Activated B cell treated with CpG ODN at 0.5 μM for 24 hours (primary cell): Measurements from ENCODE around the gene DNAH8. TPM values are rescaled to one million over a fixed set of nuclear protein-coding genes. Genes with fewer than 3 reads are reported as not detected.

Source experiments
- ATAC-seq: fragments of 200-7000 bp; cut with Tn5 transposase; one replicate; pipeline ENCODE4 v1.10.0; 2021; ENCODE audit warnings: low read depth, mild to moderate bottlenecking, moderate library complexity
- CTCF ChIA-PET: fragments of 350-600 bp; sonication (Branson Sonifier 250); formaldehyde crosslinking; loops from one replicate; lab custom pipeline; 2021; ENCODE audit warnings: antibody characterized with exemption; lab: Charles Lee
- POLR2A ChIA-PET: fragments of 350-600 bp; sonication (Branson Sonifier 250); formaldehyde crosslinking; loops from one replicate; lab custom pipeline; 2021; ENCODE audit warnings: antibody characterized with exemption; lab: Charles Lee
- DNase-seq: peaks from one replicate; pipeline ENCODE4 v3.0.0; 2022
- H3K27ac Mint-ChIP-seq: one replicate; pipeline ENCODE4 v1.8.0; 2020; ENCODE audit warnings: mixed read lengths
- H3K27me3 Mint-ChIP-seq: one replicate; pipeline ENCODE4 v1.8.0; 2021; ENCODE audit warnings: mixed read lengths
- H3K36me3 Mint-ChIP-seq: one replicate; pipeline ENCODE4 v1.8.0; 2021; ENCODE audit warnings: low read depth, mixed read lengths
- H3K4me1 Mint-ChIP-seq: one replicate; pipeline ENCODE4 v1.8.0; 2021; ENCODE audit warnings: mixed read lengths
- H3K4me3 Mint-ChIP-seq: one replicate; pipeline ENCODE4 v1.8.0; 2020; ENCODE audit warnings: mild to moderate bottlenecking, mixed read lengths
- H3K9me3 Mint-ChIP-seq: one replicate; pipeline ENCODE4 v1.8.0; 2020; ENCODE audit warnings: mixed read lengths
- CTCF ChIP-seq: fragments of 200-600 bp; IDR thresholded peaks from one replicate; pipeline ENCODE4 v1.8.0; 2022; ENCODE audit warnings: antibody characterized with exemption, mild to moderate bottlenecking
- intact Hi-C: fragments of 100-400 bp; cut with micrococcal nuclease; formaldehyde crosslinking; loops from one replicate; pipeline ENCODE4 v1.15.1; 2024
- total RNA-seq: library from RNA; stranded (reverse); gene quantifications from 2 replicates; pipeline ENCODE4 v1.2.3, GENCODE V29; 2022

The DNAH8 gene
- total RNA-seq, 1 donor from 2014 or later = 2.0 TPM

- DNase-seq (no peak), ATAC-seq (no peak)
- Mint-ChIP-seq H3K4me3 (no peak overlapping the region), H3K4me1 (no peaks in the 10 kb centered on the region), H3K36me3 (no peaks in the 10 kb centered on the region), H3K27me3 (peaks cover 41% of the 10 kb centered on the region), H3K9me3 (no peaks in the 10 kb centered on the region), H3K27ac (no peak overlapping the region)
- intact Hi-C loops = no loop called here
- ChIA-PET CTCF (no interaction called here), POLR2A (interaction anchor here (1.0 kb wide), 1 partner anchor 124 kb away, joined by 3 read pairs; no protein-coding TSS in a partner anchor)
- no peak for TF ChIP-seq CTCF
These were observed 339.5 kb downstream of the DNAH8 start for GRCh38 chr6:39054577-39055142.

- Mint-ChIP-seq H3K9me3 (no peaks in the 10 kb centered on the region), H3K36me3 (no peaks in the 10 kb centered on the region), H3K27me3 (peaks cover 36% of the 10 kb centered on the region), H3K27ac (no peak overlapping the region), H3K4me3 (no peak overlapping the region), H3K4me1 (no peaks in the 10 kb centered on the region)
- DNase-seq (no peak), ATAC-seq (no peak)
- intact Hi-C loops = no loop called here
- CTCF ChIA-PET = no interaction called here
- no peak for TF ChIP-seq CTCF
- POLR2A ChIA-PET = no interaction called here
These were observed 340.6 kb downstream of the DNAH8 start for GRCh38 chr6:39055661-39056060.

- no peak overlapping the region for H3K27ac Mint-ChIP-seq
- no peak overlapping the region for H3K4me3 Mint-ChIP-seq
- DNase-seq (no peak), ATAC-seq (no peak)
- no peaks in the 10 kb centered on the region for H3K4me1 Mint-ChIP-seq
- TF ChIP-seq CTCF = no peak
- no peaks in the 10 kb centered on the region for H3K9me3 Mint-ChIP-seq
- intact Hi-C loops = no loop called here
- H3K27me3 Mint-ChIP-seq = peaks cover 33% of the 10 kb centered on the region
- ChIA-PET CTCF (no interaction called here), POLR2A (no interaction called here)
- H3K36me3 Mint-ChIP-seq = no peaks in the 10 kb centered on the region
These were observed 341.1 kb downstream of the DNAH8 start for GRCh38 chr6:39056191-39056590.

GRCh38 chr6:39056681-39057080 lies 341.6 kb downstream of the DNAH8 start:
- TF ChIP-seq CTCF = no peak
- ChIA-PET CTCF (no interaction called here), POLR2A (no interaction called here)
- no peak overlapping the region for H3K27ac Mint-ChIP-seq
- ATAC-seq (no peak), DNase-seq (no peak)
- intact Hi-C loops = no loop called here
- H3K9me3 Mint-ChIP-seq = no peaks in the 10 kb centered on the region
- H3K27me3 Mint-ChIP-seq = peaks cover 30% of the 10 kb centered on the region
- H3K4me1 Mint-ChIP-seq = no peaks in the 10 kb centered on the region
- no peaks in the 10 kb centered on the region for H3K36me3 Mint-ChIP-seq
- H3K4me3 Mint-ChIP-seq = no peak overlapping the region

GRCh38 chr6:39057251-39058155 lies 342.4 kb downstream of the DNAH8 start:
- Mint-ChIP-seq H3K27me3 (peaks cover 27% of the 10 kb centered on the region), H3K4me3 (no peak overlapping the region), H3K36me3 (no peaks in the 10 kb centered on the region), H3K27ac (no peak overlapping the region), H3K9me3 (no peaks in the 10 kb centered on the region), H3K4me1 (no peaks in the 10 kb centered on the region)
- intact Hi-C loops = no loop called here
- ATAC-seq = no peak
- TF ChIP-seq CTCF = no peak
- CTCF ChIA-PET = no interaction called here
- POLR2A ChIA-PET = no interaction called here
- DNase-seq = no peak
